Frontal cortex (tissue), 4 donors: ENCODE measurements around the gene FOXC1. TPM values are rescaled to one million over a fixed set of nuclear protein-coding genes. Genes with fewer than 3 reads are reported as not detected.

Experiments
- DNase-seq, 2 donors: peaks; one replicate each; pipeline ENCODE4 v3.0.0; 2012; ENCODE audit warnings: low spot score in 2 of 2
- FAIRE-seq: peaks from 2 replicates; lab custom pipeline; 2012; peaks lifted over from hg19 to GRCh38; lab: Jason Lieb, UNC
- total RNA-seq: library from RNA; depleted of rRNA; stranded (reverse); fragments of >200 nt; gene quantifications from one replicate; pipeline ENCODE4 v1.2.3, GENCODE V29; 2014
- donor health status: control.
- donor health status: control.
- donor health status: control.

The FOXC1 gene
- total RNA-seq, 1 donor from 2014 or later = 4.1 TPM

DNA sequence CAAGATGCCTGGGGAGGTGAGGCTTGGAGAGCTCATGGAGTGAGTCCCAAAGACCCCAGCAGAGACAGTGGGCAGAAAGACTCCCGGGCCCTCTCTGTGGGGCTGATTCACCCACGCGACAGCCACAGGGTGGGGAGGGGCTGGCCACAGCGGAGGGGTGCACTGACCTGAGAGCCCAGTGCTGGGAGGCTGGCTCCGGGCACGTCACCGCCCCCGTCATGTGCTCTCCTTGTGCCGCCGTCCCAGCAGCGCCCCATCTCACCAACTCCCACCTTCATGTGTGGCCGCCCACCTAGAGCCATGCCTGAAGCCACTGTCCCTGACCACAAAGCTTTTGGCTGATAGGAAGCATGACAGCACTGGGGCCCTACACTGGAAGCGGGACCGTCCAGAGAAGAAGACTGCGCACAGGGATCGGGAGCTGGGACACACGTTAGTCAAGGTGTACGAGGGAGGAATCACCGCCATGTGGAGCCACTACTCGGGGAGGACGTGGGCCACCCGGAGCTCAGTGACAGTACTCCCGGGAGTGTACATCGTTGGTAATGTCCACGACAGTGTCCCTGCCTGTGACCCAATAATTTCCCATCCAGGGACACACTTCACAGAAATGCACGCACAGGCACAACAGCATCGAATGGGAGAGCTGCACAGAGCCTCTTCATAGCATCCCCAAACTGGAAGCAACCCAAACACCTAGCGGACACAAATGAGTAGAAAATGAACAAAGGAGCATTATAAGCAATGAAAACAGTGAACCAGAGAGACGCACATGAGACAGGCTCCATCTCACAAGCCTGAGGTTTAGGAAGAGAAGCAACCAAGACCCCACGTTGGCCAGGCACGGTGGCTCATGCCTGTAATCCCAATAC lies 28.4 kb upstream of the FOXC1 start:
- no peak for DNase-seq
- no peak for FAIRE-seq

GRCh38 chr6:1584146-1584545 lies 25.6 kb upstream of the FOXC1 start:
- FAIRE-seq (no peak), DNase-seq (no peak)

DNA sequence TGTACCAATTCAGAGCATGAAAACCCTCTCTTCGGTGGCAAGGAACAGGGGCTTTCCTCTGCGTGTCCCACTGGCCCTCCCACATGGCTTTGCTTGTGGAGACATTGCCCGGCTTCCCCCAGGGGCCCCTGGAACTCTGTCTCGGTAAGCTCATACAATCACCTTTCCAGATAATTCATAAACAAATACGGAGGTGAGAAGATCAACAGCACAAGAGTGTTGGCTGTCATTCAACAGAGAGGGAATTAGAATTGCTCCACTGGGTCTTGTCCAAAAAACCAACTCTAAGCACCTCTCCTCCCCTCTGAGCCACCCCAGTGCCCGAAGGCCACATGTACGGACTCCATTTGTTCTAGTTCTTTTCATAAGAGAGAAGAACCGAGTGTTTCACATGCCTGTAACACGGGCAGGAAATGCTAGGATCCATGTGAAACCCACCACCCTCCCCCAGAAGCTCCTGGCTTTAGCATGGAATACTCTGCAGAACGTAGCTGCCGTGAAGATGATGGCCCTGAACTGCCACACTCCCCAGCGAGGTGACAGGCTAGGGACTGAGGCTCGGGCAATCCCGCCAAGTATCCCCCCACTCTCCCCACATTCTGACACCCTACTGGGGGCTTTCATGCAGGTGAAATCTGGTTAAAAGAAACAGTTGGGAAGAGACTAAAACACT lies 24.6 kb upstream of the FOXC1 start:
- DNase-seq (no peak), FAIRE-seq (no peak)

DNA sequence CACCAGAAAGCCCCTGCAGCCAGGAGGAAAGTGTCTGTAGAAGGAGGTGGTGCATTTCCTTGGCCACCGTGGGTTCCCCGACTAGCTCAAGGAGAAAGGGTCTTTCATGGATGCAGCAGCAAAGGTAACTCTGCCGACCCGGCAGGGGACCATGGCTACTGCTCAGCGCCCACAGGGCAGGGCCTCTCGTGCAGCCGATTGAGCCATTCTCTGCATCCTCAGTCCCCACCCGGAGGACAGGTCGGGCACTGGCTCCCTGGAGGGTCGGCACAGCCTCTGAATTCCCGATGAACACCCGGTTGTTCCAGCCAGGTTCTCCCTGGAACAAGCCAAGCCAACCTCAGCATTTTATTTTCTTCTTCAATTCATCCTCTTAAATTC lies 24.1 kb upstream of the FOXC1 start:
- DNase-seq = no peak

DNA sequence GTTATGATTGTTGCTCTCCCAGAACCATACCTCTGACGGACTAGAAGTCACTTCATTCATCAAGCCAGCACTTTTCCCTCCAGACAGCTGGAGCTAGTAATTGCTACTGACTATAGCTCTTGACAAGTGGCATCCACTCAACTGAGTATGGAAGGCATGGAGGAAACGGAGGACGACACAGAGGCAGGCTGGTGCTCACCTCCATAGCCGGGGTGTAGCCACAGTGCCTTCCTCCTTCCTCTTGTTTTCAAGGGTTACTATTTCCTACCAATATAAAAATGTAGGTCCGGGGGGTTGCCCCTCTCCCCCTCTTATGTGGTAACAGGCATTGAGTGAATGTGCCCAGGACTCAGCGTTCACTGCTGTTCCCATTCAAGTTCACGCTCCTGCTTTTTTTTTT lies 23.5 kb upstream of the FOXC1 start:
- DNase-seq (no peak), FAIRE-seq (no peak)

More for the DNA sequence above, 24.1 kb upstream of the FOXC1 start:
- no peak for FAIRE-seq

- no peak for DNase-seq
- FAIRE-seq = no peak
Observed at GRCh38 chr6:1586861-1587450, 22.8 kb upstream of the FOXC1 start.

- FAIRE-seq = no peak
- DNase-seq = no peak
Observed at GRCh38 chr6:1587546-1587945, 22.2 kb upstream of the FOXC1 start.

- FAIRE-seq (no peak), DNase-seq (no peak)
Observed at GRCh38 chr6:1587977-1588376, 21.7 kb upstream of the FOXC1 start.

GRCh38 chr6:1589208-1589607 lies 20.5 kb upstream of the FOXC1 start:
- DNase-seq (no peak), FAIRE-seq (no peak)

DNA sequence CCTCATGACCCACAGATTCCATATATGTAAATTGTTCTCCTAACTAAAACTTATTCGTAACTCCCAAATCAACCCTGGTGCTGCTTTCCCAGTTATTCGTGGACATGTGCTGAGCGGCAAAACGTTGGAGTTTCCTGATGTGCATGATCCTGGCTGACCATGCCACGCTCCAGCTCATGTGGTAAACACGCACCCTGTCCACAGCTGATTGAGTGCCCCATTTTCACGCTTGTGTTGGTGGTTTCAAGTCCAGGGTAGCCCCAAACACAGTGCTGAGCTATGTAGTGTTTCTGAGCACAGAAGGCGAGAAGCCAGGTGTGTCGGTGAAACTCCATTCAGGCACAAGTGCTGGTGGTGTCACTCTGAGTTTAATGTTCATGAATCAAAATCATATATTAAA lies 19.1 kb upstream of the FOXC1 start:
- no peak for FAIRE-seq
- DNase-seq = no peak

DNA sequence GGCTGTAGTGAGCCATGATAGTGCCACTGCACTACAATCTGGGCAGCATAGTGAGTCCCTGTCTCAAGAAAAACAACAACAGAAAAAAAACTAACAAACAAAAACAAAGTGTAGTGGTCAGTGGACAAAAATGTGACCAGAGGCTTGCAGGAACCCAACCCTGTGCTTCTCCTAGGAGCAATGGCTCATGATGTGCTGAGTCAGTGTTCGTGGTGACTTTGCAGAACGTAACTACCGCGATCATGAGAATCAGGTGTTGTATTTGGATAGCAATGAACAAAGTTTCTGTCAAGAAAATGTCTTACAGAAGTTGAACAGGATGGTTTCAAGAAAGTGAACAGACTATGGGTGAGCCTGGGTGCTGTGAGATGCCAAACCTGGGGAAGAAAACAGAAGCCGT lies 18.5 kb upstream of the FOXC1 start:
- no peak for DNase-seq
- no peak for FAIRE-seq

- DNase-seq (no peak), FAIRE-seq (no peak)
Observed at GRCh38 chr6:1591926-1592325, 17.8 kb upstream of the FOXC1 start.

GRCh38 chr6:1592852-1593251 lies 16.9 kb upstream of the FOXC1 start:
- FAIRE-seq (no peak), DNase-seq (no peak)

DNA sequence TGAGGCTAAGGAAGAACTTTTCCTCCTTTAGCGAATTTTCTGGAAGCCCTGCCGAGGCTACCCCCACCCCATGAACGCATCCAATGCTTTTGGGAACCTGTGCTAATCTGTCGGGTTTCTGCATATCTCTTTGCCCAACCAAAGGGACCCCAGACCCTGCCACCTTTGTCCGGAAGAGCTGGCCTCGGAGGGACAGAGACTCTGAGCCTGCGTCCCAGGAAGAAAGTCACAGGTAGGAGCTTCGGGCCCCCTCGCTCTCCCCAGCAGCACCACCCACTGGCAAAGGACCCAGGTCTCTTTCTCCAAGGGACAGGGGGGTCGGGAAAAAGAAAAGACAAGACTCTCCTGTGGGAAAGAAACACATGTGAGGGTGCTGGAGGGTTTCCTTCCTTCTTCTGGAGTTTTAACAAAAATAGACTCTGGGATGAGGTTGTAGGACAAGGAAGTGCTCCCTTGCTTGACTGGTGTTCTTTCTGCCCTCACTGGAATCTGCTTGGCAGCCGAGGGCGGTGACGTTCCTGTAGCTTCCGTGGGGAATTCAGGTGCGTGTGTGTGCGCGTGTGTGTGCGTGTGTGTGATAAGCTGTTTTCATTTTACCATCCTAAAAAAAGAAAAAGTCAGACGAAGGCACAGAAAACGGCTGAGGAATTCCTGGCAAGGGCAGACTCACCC lies 16.3 kb upstream of the FOXC1 start:
- DNase-seq (no peak), FAIRE-seq (no peak)

DNA sequence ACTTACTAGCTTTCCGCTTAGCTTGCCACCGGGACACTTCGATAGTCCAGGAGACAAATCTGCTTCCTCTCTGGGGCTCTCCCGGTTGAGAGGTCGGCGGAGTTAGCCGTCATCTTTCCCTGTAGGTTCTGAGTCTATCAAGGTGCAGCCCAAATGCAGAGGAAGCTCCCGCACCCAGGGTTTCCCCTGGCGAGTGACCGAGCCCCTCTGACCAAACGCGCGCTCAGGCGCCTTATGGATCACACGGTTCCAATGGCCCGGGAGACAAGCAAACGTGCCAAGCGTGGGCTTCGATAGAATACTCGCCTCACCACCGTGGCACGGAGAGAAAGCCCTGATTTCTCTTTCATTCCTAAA lies 15.8 kb upstream of the FOXC1 start:
- FAIRE-seq = no peak

GRCh38 chr6:1594445-1595200 lies 15.1 kb upstream of the FOXC1 start:
- FAIRE-seq = no peak

More for the DNA sequence above, 15.8 kb upstream of the FOXC1 start:
- DNase-seq = no peak

GRCh38 chr6:1595271-1596087 lies 14.2 kb upstream of the FOXC1 start:
- DNase-seq (no peak), FAIRE-seq (no peak)

More at GRCh38 chr6:1594445-1595200, 15.1 kb upstream of the FOXC1 start:
- DNase-seq = no peak

DNA sequence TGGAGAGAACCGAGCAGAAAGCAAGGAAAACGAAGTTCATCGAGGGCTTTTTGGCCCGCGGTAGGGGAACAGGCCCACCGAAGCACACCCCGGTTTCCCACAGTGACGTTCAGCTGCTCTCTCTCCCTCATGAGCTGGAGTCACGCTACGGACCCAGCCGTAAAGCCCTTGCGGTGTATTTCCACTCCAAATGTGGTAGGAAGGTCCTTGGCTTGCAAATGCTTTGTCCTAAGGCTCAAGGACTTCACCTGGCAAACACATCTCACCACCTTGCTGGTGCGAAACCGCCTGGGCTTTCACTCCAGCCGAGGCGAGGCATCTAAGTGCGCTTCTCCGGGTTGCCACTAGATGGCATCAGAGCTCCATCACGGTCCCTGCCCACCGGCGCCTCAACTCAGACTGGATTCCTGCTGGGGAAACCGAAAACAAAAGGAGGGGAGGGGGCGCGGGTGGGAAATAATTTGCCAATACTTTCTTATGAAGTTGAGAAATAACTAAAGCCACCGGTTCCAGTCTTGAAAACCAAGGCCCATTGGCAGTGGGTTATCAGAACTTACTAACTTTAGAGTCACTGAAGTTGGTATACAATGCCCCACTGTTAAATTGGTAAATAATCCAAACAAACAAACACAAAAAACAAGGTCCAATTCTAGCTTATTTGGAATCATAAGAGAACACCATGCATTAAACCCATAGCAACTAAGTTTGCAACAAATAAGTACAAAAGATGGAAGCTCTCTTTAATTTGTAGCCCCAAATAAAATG lies 13.4 kb upstream of the FOXC1 start:
- FAIRE-seq (no peak), DNase-seq (peak; percentile 70 to 76)
